T-helper 1 cell treated with Interleukin-12 subunit alpha and Interleukin-12 subunit beta and Interleukin-4 antibody, amounts not matched to agents 30 μg/mL and 1 μg/mL, for 36 hours (primary cell): ENCODE results near the gene SCUBE2.

ENCODE experiments used
- H3K27ac Mint-ChIP-seq: one replicate; pipeline ENCODE4 v1.8.0; 2021; ENCODE audit warnings: mild to moderate bottlenecking, mixed read lengths
- H3K27me3 Mint-ChIP-seq: one replicate; pipeline ENCODE4 v1.8.0; 2021; ENCODE audit warnings: low read depth, mixed read lengths
- H3K36me3 Mint-ChIP-seq: one replicate; pipeline ENCODE4 v1.8.0; 2021; ENCODE audit warnings: low read depth, mixed read lengths
- H3K4me1 Mint-ChIP-seq: one replicate; pipeline ENCODE4 v1.8.0; 2021; ENCODE audit warnings: low read depth, mixed read lengths
- H3K4me3 Mint-ChIP-seq: one replicate; pipeline ENCODE4 v1.8.0; 2021; ENCODE audit warnings: mild to moderate bottlenecking, moderate library complexity, mixed read lengths
- H3K9me3 Mint-ChIP-seq: one replicate; pipeline ENCODE4 v1.8.0; 2021; ENCODE audit warnings: mixed read lengths

Gene SCUBE2

DNA sequence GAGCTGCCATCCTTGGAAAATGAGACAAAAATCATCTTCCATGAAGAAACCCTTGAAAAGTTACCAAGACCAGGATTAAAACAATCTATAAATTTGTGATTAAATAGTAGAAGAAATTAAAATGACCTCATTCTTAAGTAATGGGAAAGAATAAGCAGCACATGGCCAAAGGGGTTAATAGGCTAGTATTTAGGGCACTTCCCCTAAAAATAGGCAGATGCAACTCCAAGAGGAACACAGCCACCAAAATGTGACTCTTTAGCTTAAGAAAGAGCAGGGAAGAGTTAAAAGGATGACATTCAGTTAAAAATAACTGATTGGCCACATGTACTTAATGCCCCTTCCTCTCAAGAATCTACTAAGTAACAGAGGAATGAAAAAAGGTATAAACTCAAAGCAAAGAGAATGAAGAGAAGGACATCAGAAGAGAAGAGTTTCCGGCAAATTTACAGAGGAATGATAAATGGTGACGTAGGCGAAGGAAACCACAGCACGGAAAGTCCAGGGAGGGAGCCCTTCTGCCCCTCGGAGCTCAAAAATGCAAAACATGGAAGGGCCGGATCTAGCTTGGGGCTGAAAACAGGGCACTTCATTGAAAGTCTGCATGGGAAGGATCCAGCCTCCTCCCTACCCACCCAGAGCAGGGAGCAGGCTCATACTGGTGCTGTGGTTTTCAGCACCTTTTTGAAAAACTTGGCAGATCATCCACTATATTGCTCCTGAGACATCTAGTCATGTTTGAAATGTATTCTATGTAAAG lies 17.8 kb downstream of the SCUBE2 start:
- Mint-ChIP-seq H3K4me3 (no peak overlapping the region), H3K9me3 (no peaks in the 10 kb centered on the region), H3K27me3 (peaks cover 36% of the 10 kb centered on the region), H3K27ac (no peak overlapping the region), H3K4me1 (no peaks in the 10 kb centered on the region), H3K36me3 (no peaks in the 10 kb centered on the region)

DNA sequence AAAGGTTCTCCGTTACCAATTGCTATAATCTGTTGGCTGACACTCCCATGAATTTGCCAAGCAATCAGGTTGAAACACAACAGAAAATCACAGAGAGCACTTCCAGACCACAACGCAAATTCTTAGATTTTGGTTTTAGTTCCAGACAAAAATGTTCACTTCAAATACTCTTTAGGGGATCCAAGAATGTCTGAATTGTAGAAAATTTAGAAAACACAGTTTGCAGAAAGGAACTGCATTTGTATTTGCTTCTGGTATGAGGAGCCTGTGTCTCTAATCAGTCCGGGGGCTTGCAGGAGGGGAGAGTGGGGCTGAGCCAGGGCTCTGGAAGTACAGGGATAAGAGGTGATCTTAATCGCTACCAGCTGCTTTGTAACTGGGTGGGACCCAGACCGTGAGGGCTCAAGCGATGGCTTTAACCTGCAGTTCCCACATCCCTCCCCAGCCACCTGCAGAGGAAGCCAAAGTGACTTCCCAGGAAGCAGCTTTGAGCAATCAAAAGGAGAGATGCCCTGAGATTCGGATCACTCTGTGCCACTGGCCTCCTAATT lies 18.7 kb downstream of the SCUBE2 start:
- H3K4me3 Mint-ChIP-seq: no peak overlapping the region
- H3K36me3 Mint-ChIP-seq: no peaks in the 10 kb centered on the region
- peaks cover 27% of the 10 kb centered on the region for H3K27me3 Mint-ChIP-seq
- no peaks in the 10 kb centered on the region for H3K4me1 Mint-ChIP-seq
- H3K27ac Mint-ChIP-seq: no peak overlapping the region
- H3K9me3 Mint-ChIP-seq: no peaks in the 10 kb centered on the region

- Mint-ChIP-seq H3K36me3 (no peaks in the 10 kb centered on the region), H3K4me3 (no peak overlapping the region), H3K4me1 (no peaks in the 10 kb centered on the region), H3K27ac (no peak overlapping the region), H3K9me3 (no peaks in the 10 kb centered on the region), H3K27me3 (peaks cover 17% of the 10 kb centered on the region)
These were observed 19.7 kb downstream of the SCUBE2 start for GRCh38 chr11:9071692-9072091.

- peaks cover 15% of the 10 kb centered on the region for H3K27me3 Mint-ChIP-seq
- no peak overlapping the region for H3K4me3 Mint-ChIP-seq
- no peaks in the 10 kb centered on the region for H3K9me3 Mint-ChIP-seq
- no peaks in the 10 kb centered on the region for H3K4me1 Mint-ChIP-seq
- H3K27ac Mint-ChIP-seq: no peak overlapping the region
- H3K36me3 Mint-ChIP-seq: no peaks in the 10 kb centered on the region
These were observed 20.5 kb downstream of the SCUBE2 start for GRCh38 chr11:9070749-9071491.

GRCh38 chr11:9069862-9070470 lies 21.4 kb downstream of the SCUBE2 start:
- H3K36me3 Mint-ChIP-seq: no peaks in the 10 kb centered on the region
- no peaks in the 10 kb centered on the region for H3K4me1 Mint-ChIP-seq
- no peaks in the 10 kb centered on the region for H3K9me3 Mint-ChIP-seq
- H3K4me3 Mint-ChIP-seq: no peak overlapping the region
- peaks cover 8% of the 10 kb centered on the region for H3K27me3 Mint-ChIP-seq
- H3K27ac Mint-ChIP-seq: no peak overlapping the region

- Mint-ChIP-seq H3K4me3 (no peak overlapping the region), H3K27ac (no peak overlapping the region), H3K4me1 (no peaks in the 10 kb centered on the region), H3K27me3 (peaks cover 8% of the 10 kb centered on the region), H3K36me3 (no peaks in the 10 kb centered on the region), H3K9me3 (no peaks in the 10 kb centered on the region)
These were observed 22.1 kb downstream of the SCUBE2 start for GRCh38 chr11:9069256-9069655.

GRCh38 chr11:9066433-9066925 lies 24.9 kb downstream of the SCUBE2 start:
- Mint-ChIP-seq H3K27ac (no peak overlapping the region), H3K27me3 (peaks cover 16% of the 10 kb centered on the region), H3K4me1 (no peaks in the 10 kb centered on the region), H3K4me3 (no peak overlapping the region), H3K36me3 (no peaks in the 10 kb centered on the region), H3K9me3 (no peaks in the 10 kb centered on the region)

GRCh38 chr11:9065607-9066432 lies 25.6 kb downstream of the SCUBE2 start:
- Mint-ChIP-seq H3K4me1 (peaks cover 2% of the 10 kb centered on the region), H3K36me3 (no peaks in the 10 kb centered on the region), H3K9me3 (no peaks in the 10 kb centered on the region), H3K27ac (no peak overlapping the region), H3K27me3 (peaks cover 18% of the 10 kb centered on the region), H3K4me3 (no peak overlapping the region)

DNA sequence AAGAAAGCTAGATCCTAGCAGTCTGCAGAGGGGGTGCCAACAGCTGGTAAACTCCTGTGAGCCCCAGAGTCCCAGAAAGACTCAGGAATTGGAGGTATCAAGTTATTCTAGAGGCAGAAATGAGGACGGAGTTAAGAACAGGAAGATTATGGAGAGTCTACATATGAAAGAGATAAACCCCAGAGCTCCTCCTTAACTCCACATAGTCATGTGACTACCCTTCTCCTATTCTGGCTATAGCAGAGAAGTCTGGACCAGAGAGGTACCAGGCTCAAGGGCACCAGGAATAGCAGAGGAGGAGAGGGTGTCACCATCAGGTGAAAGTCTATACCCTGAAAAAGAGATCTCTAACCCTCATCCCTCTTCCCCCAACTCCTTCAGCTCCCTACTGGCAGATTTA lies 29.6 kb downstream of the SCUBE2 start:
- Mint-ChIP-seq H3K36me3 (no peaks in the 10 kb centered on the region), H3K27ac (no peak overlapping the region), H3K9me3 (no peaks in the 10 kb centered on the region), H3K27me3 (peaks cover 17% of the 10 kb centered on the region), H3K4me1 (peaks cover 11% of the 10 kb centered on the region), H3K4me3 (no peak overlapping the region)

DNA sequence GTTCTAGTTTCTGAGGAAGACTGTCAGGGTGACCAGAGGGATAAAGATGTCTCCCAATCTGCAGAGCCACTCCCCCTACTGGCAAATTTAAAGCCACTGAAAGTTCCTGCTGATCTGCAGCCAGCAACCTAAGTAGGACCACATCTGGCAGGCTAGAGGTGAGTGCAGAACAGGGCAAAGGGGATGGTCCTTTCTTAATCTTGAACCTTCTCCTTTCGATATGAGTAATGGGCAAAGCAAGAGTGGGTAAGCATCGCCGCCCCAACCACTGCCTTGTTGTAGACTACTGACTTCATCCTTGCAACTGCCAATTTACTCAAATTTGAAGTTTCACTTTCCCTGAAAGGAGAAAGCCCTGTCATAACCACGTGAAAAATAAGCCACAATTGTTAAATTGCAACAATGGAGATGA lies 30.7 kb downstream of the SCUBE2 start:
- H3K9me3 Mint-ChIP-seq: no peaks in the 10 kb centered on the region
- H3K27ac Mint-ChIP-seq: peak overlapping the region; percentile 21
- no peak overlapping the region for H3K4me3 Mint-ChIP-seq
- peaks cover 22% of the 10 kb centered on the region for H3K27me3 Mint-ChIP-seq
- peaks cover 11% of the 10 kb centered on the region for H3K4me1 Mint-ChIP-seq
- H3K36me3 Mint-ChIP-seq: no peaks in the 10 kb centered on the region

DNA sequence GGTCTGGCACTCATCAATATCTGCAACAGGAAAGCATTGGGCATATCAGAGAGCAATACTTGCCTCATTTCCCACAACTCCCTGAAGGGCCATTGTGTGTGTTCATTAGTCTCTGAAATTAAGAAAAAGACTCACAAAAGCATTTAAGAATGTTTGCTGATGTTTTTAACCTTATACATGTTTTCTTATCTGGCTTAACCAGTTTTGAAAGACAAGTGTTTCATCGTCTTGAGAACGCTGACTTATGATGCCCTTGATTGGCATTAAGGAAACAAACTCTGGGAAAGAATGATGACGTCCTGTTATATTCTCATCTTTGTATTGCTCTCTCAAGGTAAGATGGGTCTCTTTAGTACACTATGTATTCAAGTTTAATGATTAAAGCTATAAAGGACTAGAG lies 32.0 kb downstream of the SCUBE2 start:
- no peak overlapping the region for H3K27ac Mint-ChIP-seq
- peaks cover 31% of the 10 kb centered on the region for H3K27me3 Mint-ChIP-seq
- H3K4me1 Mint-ChIP-seq: peaks cover 11% of the 10 kb centered on the region

GRCh38 chr11:9057888-9058287 lies 33.5 kb downstream of the SCUBE2 start:
- Mint-ChIP-seq H3K4me1 (peaks cover 11% of the 10 kb centered on the region), H3K4me3 (no peak overlapping the region), H3K27ac (no peak overlapping the region), H3K27me3 (peaks cover 31% of the 10 kb centered on the region), H3K36me3 (no peaks in the 10 kb centered on the region), H3K9me3 (no peaks in the 10 kb centered on the region)

More for the DNA sequence above, 32.0 kb downstream of the SCUBE2 start:
- H3K36me3 Mint-ChIP-seq: no peaks in the 10 kb centered on the region
- H3K4me3 Mint-ChIP-seq: no peak overlapping the region
- H3K9me3 Mint-ChIP-seq: no peaks in the 10 kb centered on the region

DNA sequence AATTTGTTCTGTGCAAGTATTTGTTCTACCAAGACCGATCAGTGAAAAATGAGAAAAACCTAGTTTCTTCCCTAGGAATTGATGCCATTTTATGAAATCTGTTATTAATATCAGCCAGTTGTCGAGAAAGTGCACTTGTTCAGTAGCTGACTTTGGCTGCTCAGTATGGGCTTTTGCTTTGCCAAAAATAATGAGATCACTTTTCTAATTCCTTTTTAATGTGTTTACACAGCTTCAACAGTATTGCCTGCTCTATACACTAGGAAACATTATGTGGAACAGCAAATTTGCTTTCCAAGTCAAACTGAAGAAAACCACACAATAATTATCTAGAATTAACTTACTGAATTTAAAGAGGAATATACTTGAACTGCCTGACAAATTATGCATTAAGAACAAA lies 34.4 kb downstream of the SCUBE2 start:
- Mint-ChIP-seq H3K36me3 (no peaks in the 10 kb centered on the region), H3K9me3 (no peaks in the 10 kb centered on the region)

DNA sequence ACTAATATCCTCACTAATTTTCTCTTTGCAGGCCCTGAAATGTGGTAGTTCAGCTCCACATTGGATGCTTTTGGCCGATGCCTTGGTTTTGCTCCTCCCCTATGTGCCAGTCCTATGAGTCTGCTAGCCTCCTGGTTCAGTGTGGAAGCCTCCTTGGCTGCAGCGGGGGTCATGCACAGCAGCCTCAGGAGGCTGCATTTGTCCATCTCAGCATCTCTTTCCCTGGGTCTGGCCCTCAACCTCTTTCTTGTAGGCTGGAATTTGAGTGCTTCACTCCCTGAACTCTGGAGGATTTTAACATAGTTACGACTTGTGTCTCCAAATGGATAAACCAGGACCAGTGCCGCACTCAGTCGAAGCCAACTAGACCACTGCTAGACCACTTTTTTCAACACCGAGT lies 34.9 kb downstream of the SCUBE2 start:
- H3K9me3 Mint-ChIP-seq: no peaks in the 10 kb centered on the region
- no peak overlapping the region for H3K27ac Mint-ChIP-seq
- H3K36me3 Mint-ChIP-seq: no peaks in the 10 kb centered on the region
- H3K4me3 Mint-ChIP-seq: no peak overlapping the region
- H3K27me3 Mint-ChIP-seq: peaks cover 18% of the 10 kb centered on the region
- peaks cover 11% of the 10 kb centered on the region for H3K4me1 Mint-ChIP-seq

More for the DNA sequence above, 34.4 kb downstream of the SCUBE2 start:
- Mint-ChIP-seq H3K27ac (no peak overlapping the region), H3K27me3 (peaks cover 23% of the 10 kb centered on the region), H3K4me3 (no peak overlapping the region), H3K4me1 (peaks cover 11% of the 10 kb centered on the region)
